ENCODE data around the gene HS1BP3. TPM values are rescaled to one million over a fixed set of nuclear protein-coding genes. Genes with fewer than 3 reads are reported as not detected.

The HS1BP3 gene
- total RNA-seq, 1 donor from 2014 or later: 33.2 TPM

GRCh38 chr2:20631617-20632307 lies 19.1 kb downstream of the HS1BP3 start:
- H3K4me3 Mint-ChIP-seq (ENCODE audit: unreplicated experiment): no peak overlapping the region
- no peak overlapping the region for H3K27ac Mint-ChIP-seq (ENCODE audit: unreplicated experiment)
- TF ChIP-seq, protein P1, sequence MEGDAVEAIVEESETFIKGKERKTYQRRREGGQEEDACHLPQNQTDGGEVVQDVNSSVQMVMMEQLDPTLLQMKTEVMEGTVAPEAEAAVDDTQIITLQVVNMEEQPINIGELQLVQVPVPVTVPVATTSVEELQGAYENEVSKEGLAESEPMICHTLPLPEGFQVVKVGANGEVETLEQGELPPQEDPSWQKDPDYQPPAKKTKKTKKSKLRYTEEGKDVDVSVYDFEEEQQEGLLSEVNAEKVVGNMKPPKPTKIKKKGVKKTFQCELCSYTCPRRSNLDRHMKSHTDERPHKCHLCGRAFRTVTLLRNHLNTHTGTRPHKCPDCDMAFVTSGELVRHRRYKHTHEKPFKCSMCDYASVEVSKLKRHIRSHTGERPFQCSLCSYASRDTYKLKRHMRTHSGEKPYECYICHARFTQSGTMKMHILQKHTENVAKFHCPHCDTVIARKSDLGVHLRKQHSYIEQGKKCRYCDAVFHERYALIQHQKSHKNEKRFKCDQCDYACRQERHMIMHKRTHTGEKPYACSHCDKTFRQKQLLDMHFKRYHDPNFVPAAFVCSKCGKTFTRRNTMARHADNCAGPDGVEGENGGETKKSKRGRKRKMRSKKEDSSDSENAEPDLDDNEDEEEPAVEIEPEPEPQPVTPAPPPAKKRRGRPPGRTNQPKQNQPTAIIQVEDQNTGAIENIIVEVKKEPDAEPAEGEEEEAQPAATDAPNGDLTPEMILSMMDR (IDR thresholded peaks at IDR 0.05): no peak
- DNase-seq (ENCODE audit: low spot score): peak; percentile 47
- H3K27me3 Mint-ChIP-seq (ENCODE audit: low read depth): no peaks in the 10 kb centered on the region
- H3K4me1 Mint-ChIP-seq (ENCODE audit: low read depth): peaks cover 27% of the 10 kb centered on the region
- no peaks in the 10 kb centered on the region for H3K9me3 Mint-ChIP-seq (ENCODE audit: low read depth)
- H3K36me3 Mint-ChIP-seq (ENCODE audit: low read depth): peaks cover 2% of the 10 kb centered on the region

- H3K36me3 Mint-ChIP-seq (ENCODE audit: low read depth): peaks cover 1% of the 10 kb centered on the region
- H3K9me3 Mint-ChIP-seq (ENCODE audit: low read depth): no peaks in the 10 kb centered on the region
- no peaks in the 10 kb centered on the region for H3K27me3 Mint-ChIP-seq (ENCODE audit: low read depth)
- TF ChIP-seq, protein P1 (IDR thresholded peaks at IDR 0.05): no peak
- peak; percentile 44 for DNase-seq (ENCODE audit: low spot score)
- no peak overlapping the region for H3K4me3 Mint-ChIP-seq (ENCODE audit: unreplicated experiment)
- no peak overlapping the region for H3K27ac Mint-ChIP-seq (ENCODE audit: unreplicated experiment)
- H3K4me1 Mint-ChIP-seq (ENCODE audit: low read depth): peaks cover 35% of the 10 kb centered on the region
Measured at GRCh38 chr2:20630967-20631366, 19.9 kb downstream of the HS1BP3 start.

GRCh38 chr2:20629581-20630171 lies 21.2 kb downstream of the HS1BP3 start:
- TF ChIP-seq, protein P1 (IDR thresholded peaks at IDR 0.05): no peak
- H3K4me3 Mint-ChIP-seq (ENCODE audit: unreplicated experiment): no peak overlapping the region
- peak; percentile 82 for DNase-seq (ENCODE audit: low spot score)
- no peaks in the 10 kb centered on the region for H3K9me3 Mint-ChIP-seq (ENCODE audit: low read depth)
- no peaks in the 10 kb centered on the region for H3K27me3 Mint-ChIP-seq (ENCODE audit: low read depth)
- no peak overlapping the region for H3K27ac Mint-ChIP-seq (ENCODE audit: unreplicated experiment)
- no peaks in the 10 kb centered on the region for H3K36me3 Mint-ChIP-seq (ENCODE audit: low read depth)
- H3K4me1 Mint-ChIP-seq (ENCODE audit: low read depth): peaks cover 23% of the 10 kb centered on the region

- Mint-ChIP-seq H3K4me3 (ENCODE audit: unreplicated experiment) (no peak overlapping the region), H3K27ac (ENCODE audit: unreplicated experiment) (no peak overlapping the region), H3K4me1 (ENCODE audit: low read depth) (peaks cover 18% of the 10 kb centered on the region), H3K36me3 (ENCODE audit: low read depth) (no peaks in the 10 kb centered on the region), H3K9me3 (ENCODE audit: low read depth) (no peaks in the 10 kb centered on the region), H3K27me3 (ENCODE audit: low read depth) (no peaks in the 10 kb centered on the region)
- peak; percentile 59 for DNase-seq (ENCODE audit: low spot score)
- TF ChIP-seq, protein P1 (IDR thresholded peaks at IDR 0.05): no peak
Measured at GRCh38 chr2:20629181-20629580, 21.7 kb downstream of the HS1BP3 start.

DNA sequence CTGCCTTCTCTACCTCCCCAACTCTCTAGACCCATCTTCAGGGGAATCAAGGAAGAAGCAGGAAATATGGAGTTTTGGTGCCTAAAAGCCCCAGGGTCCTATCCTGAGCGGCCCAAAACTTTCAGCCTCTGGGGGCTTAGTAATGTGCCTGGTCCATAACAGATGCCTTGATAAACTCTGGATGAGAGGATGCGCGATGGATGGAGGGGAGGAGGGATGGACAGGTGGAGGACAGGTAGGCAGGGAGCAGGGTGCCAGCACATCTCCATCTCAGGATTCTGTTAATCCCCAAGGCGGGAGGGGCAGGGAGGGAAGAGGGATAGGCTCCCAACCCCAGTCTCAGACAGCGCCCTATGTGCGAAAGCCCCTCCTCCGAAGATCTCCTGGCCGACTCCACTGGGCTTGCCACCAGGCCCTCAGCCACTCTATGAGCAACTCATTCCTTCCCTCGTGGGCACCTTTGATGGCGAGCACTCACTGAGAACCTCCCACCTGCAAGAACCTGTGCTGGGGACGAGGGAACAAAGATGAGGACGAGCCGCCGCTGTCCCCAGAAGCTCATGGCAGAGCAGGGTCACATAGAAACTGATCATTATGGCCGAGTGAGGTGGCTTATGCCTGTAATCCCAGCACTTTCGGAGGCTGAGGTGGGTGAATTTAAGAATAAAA lies 23.1 kb downstream of the HS1BP3 start:
- Mint-ChIP-seq H3K36me3 (ENCODE audit: low read depth) (peaks cover 2% of the 10 kb centered on the region), H3K27me3 (ENCODE audit: low read depth) (no peaks in the 10 kb centered on the region), H3K27ac (ENCODE audit: unreplicated experiment) (no peak overlapping the region), H3K9me3 (ENCODE audit: low read depth) (no peaks in the 10 kb centered on the region), H3K4me1 (ENCODE audit: low read depth) (peaks cover 13% of the 10 kb centered on the region), H3K4me3 (ENCODE audit: unreplicated experiment) (no peak overlapping the region)
- peak; percentile 68 for DNase-seq (ENCODE audit: low spot score)
- TF ChIP-seq, protein P1 (IDR thresholded peaks at IDR 0.05): no peak
